K562 (cell line): Measurements from ENCODE around the gene SLC4A2. TPM values are rescaled to one million over a fixed set of nuclear protein-coding genes. Genes with fewer than 3 reads are reported as not detected.

Experiments used
- ATAC-seq: fragments of 200-7000 bp; cut with Tn5 transposase; 3 replicates; pipeline ENCODE4 v1.9.1; 2020; ENCODE audit warnings: moderate library complexity
- BruUV-seq: library from RNA; stranded (reverse); fragments of 400-500 nt; replicated peaks from 2 replicates; lab custom pipeline; 2021; lab: Mats Ljungman, UMichigan
- CTCF ChIA-PET: fragments of 300-600 bp; formaldehyde crosslinking; extraction: SDS; loops from one replicate; lab custom pipeline; 2021; ENCODE audit warnings: low intra/inter-chr PET ratio; lab: Yijun Ruan, JAX
- POLR2A ChIA-PET: fragments of 300-600, 350-650 bp; sonication (Branson Sonifier 250); formaldehyde crosslinking; extraction: SDS; loops from one replicate; lab custom pipeline; 2021; ENCODE audit warnings: antibody characterized with exemption, inconsistent platforms; lab: Yijun Ruan, JAX
- DNase-seq, 4 experiments: peaks; one replicate each; pipeline versions ENCODE4 v3.0.0 to v3.0.0-alpha.2; 2011 to 2018; ENCODE audit warnings: low spot score in 3 of 4, mixed read lengths in 3 of 4; ENCODE audit errors: extremely low read depth in 1 of 4
- FAIRE-seq: peaks from 2 replicates; lab custom pipeline; 2011; peaks lifted over from hg19 to GRCh38; lab: Jason Lieb, UNC
- H2AFZ ChIP-seq: 2 replicates; pipeline ENCODE4 v1.6.0; 2011; ENCODE audit warnings: low read depth, low read length, control low read depth, inconsistent platforms
- H3K27ac ChIP-seq: fragments of 200-600 bp; 3 replicates; pipeline ENCODE4 v1.8.0; 2011; ENCODE audit warnings: low read depth, mild to moderate bottlenecking, control low read depth, inconsistent platforms, low read length, moderate library complexity, mixed read lengths; ENCODE audit errors: extremely low read depth
- H3K27me3 ChIP-seq, 2 experiments: fragments of 300-600 bp in 1 of 2; 2 replicates in 1 of 2; 3 replicates in 1 of 2; pipeline versions ENCODE4 v1.6.0 to v1.8.0; 2011; ENCODE audit warnings: inconsistent platforms in 2 of 2, low read length in 2 of 2, mild to moderate bottlenecking in 1 of 2, mixed read lengths in 1 of 2, moderate library complexity in 1 of 2; ENCODE audit not compliant: control insufficient read depth in 2 of 2, insufficient read depth in 2 of 2
- H3K36me3 ChIP-seq: fragments of 300-600 bp; 3 replicates; pipeline ENCODE4 v1.8.0; 2011; ENCODE audit warnings: mild to moderate bottlenecking, low read length, inconsistent platforms; ENCODE audit not compliant: control insufficient read depth, insufficient read depth
- H3K4me1 ChIP-seq, 2 experiments: fragments of 200-600 bp in 1 of 2; replicated peaks in 1 of 2; 2 replicates in 1 of 2; 3 replicates in 1 of 2; pipeline versions ENCODE4 v1.5.1 to v1.8.0; 2011; ENCODE audit warnings: inconsistent platforms in 2 of 2, low read length in 2 of 2, mild to moderate bottlenecking in 1 of 2, mixed read lengths in 1 of 2, moderate library complexity in 1 of 2; ENCODE audit not compliant: control insufficient read depth in 2 of 2, insufficient read depth in 2 of 2
- H3K4me2 ChIP-seq: 2 replicates; pipeline ENCODE4 v1.6.1; 2011; ENCODE audit warnings: low read length, control low read depth, inconsistent platforms, mixed read lengths; ENCODE audit not compliant: insufficient read depth
- H3K4me3 ChIP-seq: fragments of 200-600 bp; sonication (generic), shearing (Covaris generic); 2 replicates; pipeline ENCODE4 v1.5.1; 2016; ENCODE audit warnings: control low read depth, inconsistent platforms
- H3K79me2 ChIP-seq: fragments of 200-600 bp; 3 replicates; pipeline ENCODE4 v1.8.0; 2011; ENCODE audit warnings: low read length, inconsistent platforms; ENCODE audit not compliant: control insufficient read depth, insufficient read depth
- H3K9ac ChIP-seq, 2 experiments: 2 replicates each; pipeline versions ENCODE4 v1.6.0 to v1.6.1; 2011; ENCODE audit warnings: low read depth in 2 of 2, low read length in 2 of 2, control low read depth in 1 of 2, inconsistent platforms in 1 of 2, mild to moderate bottlenecking in 1 of 2, mixed read lengths in 1 of 2; ENCODE audit not compliant: insufficient read depth in 1 of 2
- H3K9me1 ChIP-seq: one replicate; pipeline ENCODE4 v1.6.0; 2011; ENCODE audit warnings: inconsistent platforms, mild to moderate bottlenecking, low read length, moderate library complexity; ENCODE audit not compliant: control insufficient read depth, insufficient read depth
- H3K9me3 ChIP-seq: replicated peaks from 2 replicates; pipeline ENCODE4 v1.5.1; 2011; ENCODE audit warnings: low read depth, low read length, inconsistent platforms; ENCODE audit not compliant: control insufficient read depth, insufficient read depth
- H4K20me1 ChIP-seq: replicated peaks from 2 replicates; pipeline ENCODE4 v1.6.1; 2011; ENCODE audit warnings: low read length, inconsistent platforms, mixed read lengths; ENCODE audit not compliant: control insufficient read depth, insufficient read depth
- ARID1B ChIP-seq: fragments of 450-650 bp; IDR thresholded peaks from 2 replicates; pipeline ENCODE4 v1.6.1; 2016; ENCODE audit warnings: antibody characterized with exemption, mild to moderate bottlenecking, inconsistent platforms
- CBFB ChIP-seq: sonication (generic); formaldehyde crosslinking; IDR thresholded peaks from 2 replicates; pipeline ENCODE4 v1.4.0; 2020; ENCODE audit warnings: mild to moderate bottlenecking, missing genetic modification reagents
- FOXK2 ChIP-seq, 2 experiments: fragments of 450-650 bp; IDR thresholded peaks in 1 of 2; conservative IDR thresholded peaks in 1 of 2; 2 replicates each; pipeline ENCODE4 v1.6.1; 2016; ENCODE audit warnings: low read depth in 2 of 2, mild to moderate bottlenecking in 1 of 2
- HDAC1 ChIP-seq, 2 experiments: fragments of 450-650 bp; IDR thresholded peaks; 2 replicates each; pipeline ENCODE4 v1.6.1; 2016 to 2017; ENCODE audit warnings: inconsistent platforms in 1 of 2, mild to moderate bottlenecking in 1 of 2, moderate library complexity in 1 of 2
- HIVEP1 ChIP-seq: fragments of 250-450 bp; sonication (Bioruptor Pico); IDR thresholded peaks from 2 replicates; pipeline ENCODE4 v1.4.0; 2020; ENCODE audit warnings: mild to moderate bottlenecking
- KAT2B ChIP-seq: IDR thresholded peaks from one replicate; pipeline ENCODE4 v1.6.1; 2012; ENCODE audit warnings: low read depth, mild to moderate bottlenecking, control low read depth, inconsistent platforms, low read length, moderate library complexity
- MTA1 ChIP-seq: fragments of 450-650 bp; IDR thresholded peaks from 2 replicates; pipeline ENCODE4 v1.6.1; 2017; ENCODE audit warnings: borderline replicate concordance
- MYC ChIP-seq, 2 experiments: fragments of 250-450 bp in 1 of 2; sonication (Bioruptor Pico) in 1 of 2; IDR thresholded peaks; 2 replicates each; pipeline versions ENCODE4 v1.5.1 to v1.6.1; 2012 to 2021; ENCODE audit warnings: low read depth in 2 of 2, borderline replicate concordance in 1 of 2, improper control_type of control experiment in 1 of 2, low read length in 1 of 2, mild to moderate bottlenecking in 1 of 2, moderate library complexity in 1 of 2
- OTX1 ChIP-seq: fragments of 450-650 bp; formaldehyde crosslinking; IDR thresholded peaks from 2 replicates; pipeline ENCODE4 v1.4.0; 2022; ENCODE audit warnings: mild to moderate bottlenecking
- PML ChIP-seq: IDR thresholded peaks from 2 replicates; pipeline ENCODE4 v1.6.1; 2012; ENCODE audit warnings: low read length, inconsistent platforms
- RBM15 ChIP-seq: fragments of 200-400 bp; formaldehyde crosslinking; IDR thresholded peaks from 2 replicates; pipeline ENCODE4 v1.6.1; 2018; ENCODE audit warnings: mild to moderate bottlenecking, low read length, moderate library complexity; ENCODE audit not compliant: insufficient read depth
- RBM34 ChIP-seq: fragments of 200-400 bp; formaldehyde crosslinking; IDR thresholded peaks from 2 replicates; pipeline ENCODE4 v1.6.1; 2018; ENCODE audit warnings: low read length, borderline replicate concordance; ENCODE audit not compliant: insufficient read depth
- RCOR1 ChIP-seq, 2 experiments: IDR thresholded peaks; 2 replicates each; pipeline ENCODE4 v1.6.1; 2012; ENCODE audit warnings: low read depth in 2 of 2, low read length in 2 of 2, borderline replicate concordance in 1 of 2, improper control_type of control experiment in 1 of 2
- SIRT6 ChIP-seq: IDR thresholded peaks from one replicate; pipeline ENCODE4 v1.6.1; 2012; ENCODE audit warnings: low read depth, mild to moderate bottlenecking, control low read depth, inconsistent platforms, low read length, moderate library complexity
- ZFP36 ChIP-seq: fragments of 150-350 bp; IDR thresholded peaks from 2 replicates; pipeline ENCODE4 v1.6.1; 2018; ENCODE audit warnings: low read length, low read depth; ENCODE audit not compliant: partially characterized antibody
- ZNF41 ChIP-seq: fragments of 250-450 bp; sonication (Bioruptor Pico); conservative IDR thresholded peaks from 2 replicates; pipeline ENCODE4 v1.4.0; 2020; ENCODE audit warnings: mild to moderate bottlenecking
- WGBS: fragments of 100-300 bp; shearing (Covaris generic); methylation state at CpG from one replicate; pipeline ENCODE4 v1.1.6; 2016; ENCODE audit warnings: low coverage, mixed read lengths; ENCODE audit not compliant: insufficient coverage; ENCODE audit errors: missing lambda C conversion rate; 5-methylcytosine and 5-hydroxymethylcytosine counted together
- in situ Hi-C: fragments of 300-500 bp; cut with MboI; formaldehyde crosslinking; loops from 4 replicates; pipeline ENCODE4 v1.15.0; 2018; ENCODE audit warnings: inconsistent platforms, mixed read lengths
- intact Hi-C: fragments of 100-400 bp; cut with micrococcal nuclease; formaldehyde crosslinking; loops from 2 replicates; pipeline ENCODE4 v1.14.2; 2022
- polyA plus RNA-seq, 8 experiments: library from polyadenylated mRNA; depleted of rRNA in 4 of 8; stranded (reverse) in 5 of 8; unstranded in 3 of 8; fragments of >200 nt; fragmentation: Nextera tagmentation in 2 of 8; fragmentation: Illumina TruSeq in 1 of 8; extraction: Ambion mirVana in 2 of 8; extraction: Trizol in 1 of 8; gene quantifications; 2 replicates each; pipeline versions ENCODE4 v1.2.1 to v1.2.3, GENCODE V29; 2011 to 2014; ENCODE audit warnings: inconsistent platforms in 1 of 8, missing spikeins in 1 of 8
- total RNA-seq, 7 experiments: library from RNA; depleted of rRNA in 6 of 7; stranded (reverse); fragments of >200 nt in 6 of 7; fragmentation: Illumina TruSeq in 2 of 7; extraction: Trizol in 2 of 7; gene quantifications; 2 replicates each; pipeline versions ENCODE4 v1.2.1 to v1.2.3, GENCODE V29; 2011 to 2021; ENCODE audit warnings: low replicate concordance in 1 of 7
- TF ChIP-seq, protein P1 (sequence below): fragments of 450-650 bp; IDR thresholded peaks from 2 replicates; pipeline ENCODE4 v1.6.1; 2016

Gene SLC4A2
- total and polyA plus RNA-seq, 9 of the 15 experiments (the other 6 are each of a cell fraction or from before 2014, with no cell fraction given): 11.4 to 375 (median 130) TPM

DNA sequence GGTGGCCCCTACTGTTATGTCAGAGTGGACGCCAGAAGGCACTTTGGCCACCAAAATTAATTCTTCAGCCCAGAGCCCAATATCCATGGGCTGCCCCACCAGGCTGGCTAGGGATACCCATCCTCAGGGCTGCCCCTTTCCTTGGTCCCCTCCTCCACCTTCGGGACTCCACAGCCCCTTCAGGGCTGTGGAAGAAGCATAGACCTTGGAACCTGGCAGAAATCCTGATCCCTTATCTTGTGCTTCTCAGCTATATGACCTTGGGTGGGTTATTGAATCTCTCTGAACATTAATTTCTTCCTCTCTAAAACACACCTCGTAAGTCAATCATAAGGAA lies 24.4 kb downstream of the SLC4A2 start (continued):
- TF ChIP-seq RBM34 (no peak), HDAC1 (IDR thresholded peaks at IDR 0.05) (0 out of 4 replicates have a peak, but pooled peaks of 1 of the 2 experiments have one; percentile 12), CBFB (CRISPR knock-in tag) (0 out of 2 replicates have a peak, but pooled peaks have one; percentile 57), RBM15 (no peak), MYC (IDR thresholded peaks at IDR 0.05; ENCODE audit: low read depth, low read length) (no peak), MYC (CRISPR knock-in tag; IDR thresholded peaks at IDR 0.05; ENCODE audit: borderline replicate concordance, low read depth) (no peak), ZNF41 (CRISPR knock-in tag) (no peak), PML (0 out of 2 replicates have a peak, but pooled peaks have one; percentile 2), MTA1 (no peak), RCOR1 (IDR thresholded peaks at IDR 0.05; ENCODE audit: borderline replicate concordance in 1 of 2, low read depth in 2 of 2, low read length in 2 of 2) (0 out of 4 replicates have a peak, but pooled peaks of 1 of the 2 experiments have one; percentile 15), SIRT6 (no peak), ZFP36 (no peak)

DNA sequence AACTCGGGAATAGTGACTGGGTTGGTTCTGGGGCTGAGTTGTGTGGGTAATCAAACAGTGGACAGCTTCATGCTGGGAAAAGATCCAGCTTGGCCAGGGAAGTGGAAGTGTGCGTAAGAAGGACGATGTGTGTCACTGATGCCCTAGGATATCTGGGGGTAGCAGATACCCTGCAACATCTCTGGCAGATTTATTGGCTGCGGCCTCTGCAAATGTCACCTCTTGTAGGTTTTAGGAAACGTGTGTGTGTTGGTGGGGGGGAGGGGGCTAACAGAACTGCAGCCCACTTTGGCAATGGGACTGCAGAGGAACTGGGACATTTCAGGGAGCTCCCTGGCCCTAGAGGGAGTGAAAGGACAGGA lies 25.9 kb downstream of the SLC4A2 start:
- Histone ChIP-seq H3K27me3 (no peaks in the 10 kb centered on the region), H3K4me2 (peak overlapping the region; percentile 93), H3K9ac (peak overlapping the region; percentile 78 to 97), H3K4me3 (no peak overlapping the region), H3K4me1 (peaks cover 48 to 83% of the 10 kb centered on the region in 2 experiments), H3K79me2 (peaks cover 68% of the 10 kb centered on the region), H3K27ac (peak overlapping the region; percentile 85), H3K9me3 (no peaks in the 10 kb centered on the region), H4K20me1 (peaks cover 26% of the 10 kb centered on the region), H3K9me1 (peaks cover 5% of the 10 kb centered on the region), H2AFZ (peak overlapping the region; percentile 96), H3K36me3 (peaks cover 34% of the 10 kb centered on the region; the same call in 2 of the 3 replicates)
- 16% methylated on average over 5 of the region's 5 CpGs for WGBS
- FAIRE-seq (no peak), DNase-seq (peak in 1 of 4 experiments; percentile 50), ATAC-seq (no peak)
- intact Hi-C loops: loop anchor here (2.0 to 10.0 kb wide), 2 partner anchors 77 to 771 kb away; no protein-coding TSS in a partner anchor
- ChIA-PET POLR2A (interaction anchor here (0.8 to 2.5 kb wide), 10 partner anchors 9 to 106 kb away, joined by 3 to 10 read pairs (median 4); partner anchors contain the start of gene ABCB8), CTCF (no interaction called here)
- BruUV-seq: no TSS peak
- in situ Hi-C loops: no loop called here
- TF ChIP-seq, protein P1, sequence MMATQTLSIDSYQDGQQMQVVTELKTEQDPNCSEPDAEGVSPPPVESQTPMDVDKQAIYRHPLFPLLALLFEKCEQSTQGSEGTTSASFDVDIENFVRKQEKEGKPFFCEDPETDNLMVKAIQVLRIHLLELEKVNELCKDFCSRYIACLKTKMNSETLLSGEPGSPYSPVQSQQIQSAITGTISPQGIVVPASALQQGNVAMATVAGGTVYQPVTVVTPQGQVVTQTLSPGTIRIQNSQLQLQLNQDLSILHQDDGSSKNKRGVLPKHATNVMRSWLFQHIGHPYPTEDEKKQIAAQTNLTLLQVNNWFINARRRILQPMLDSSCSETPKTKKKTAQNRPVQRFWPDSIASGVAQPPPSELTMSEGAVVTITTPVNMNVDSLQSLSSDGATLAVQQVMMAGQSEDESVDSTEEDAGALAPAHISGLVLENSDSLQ: peak; percentile 49
- TF ChIP-seq FOXK2 (conservative IDR thresholded peaks at IDR 0.05 in 1 of 2, IDR thresholded peaks at IDR 0.05 in 1 of 2; ENCODE audit: low read depth in 2 of 2) (no peak), OTX1 (CRISPR knock-in tag) (no peak), HIVEP1 (no peak), KAT2B (no peak), ARID1B (no peak; the same call in 1 of the 2 replicates), MYC (IDR thresholded peaks at IDR 0.05; ENCODE audit: low read depth, low read length) (0 out of 2 replicates have a peak, but pooled peaks have one; percentile 32), MYC (CRISPR knock-in tag; IDR thresholded peaks at IDR 0.05; ENCODE audit: borderline replicate concordance, low read depth) (no peak)
